Thyroid gland (tissue), 4 donors: Measurements from ENCODE around the gene TCHH.

ENCODE experiments used
- POLR2A ChIP-seq, 2 donors: fragments of 450-650 bp; IDR thresholded peaks; one replicate each; pipeline ENCODE4 v1.6.1; 2017; ENCODE audit warnings: antibody characterized with exemption in 2 of 2, mild to moderate bottlenecking in 2 of 2, moderate library complexity in 1 of 2
- TF ChIP-seq, protein P1 (sequence below), 6 experiments: fragments of 200-600 bp in 3 of 6; fragments of 450-650 bp in 3 of 6; sonication (generic) in 3 of 6; IDR thresholded peaks; one replicate each; pipeline ENCODE4 v1.5.1; 2016 to 2019; ENCODE audit warnings: antibody characterized with exemption in 6 of 6, mild to moderate bottlenecking in 2 of 6, inconsistent platforms in 1 of 6, moderate library complexity in 1 of 6

GRCh38 chr1:152086760-152087159, 28.5 kb downstream of the TCHH start:
- no peak for TF ChIP-seq POLR2A (IDR thresholded peaks at IDR 0.05)
- TF ChIP-seq, protein P1, sequence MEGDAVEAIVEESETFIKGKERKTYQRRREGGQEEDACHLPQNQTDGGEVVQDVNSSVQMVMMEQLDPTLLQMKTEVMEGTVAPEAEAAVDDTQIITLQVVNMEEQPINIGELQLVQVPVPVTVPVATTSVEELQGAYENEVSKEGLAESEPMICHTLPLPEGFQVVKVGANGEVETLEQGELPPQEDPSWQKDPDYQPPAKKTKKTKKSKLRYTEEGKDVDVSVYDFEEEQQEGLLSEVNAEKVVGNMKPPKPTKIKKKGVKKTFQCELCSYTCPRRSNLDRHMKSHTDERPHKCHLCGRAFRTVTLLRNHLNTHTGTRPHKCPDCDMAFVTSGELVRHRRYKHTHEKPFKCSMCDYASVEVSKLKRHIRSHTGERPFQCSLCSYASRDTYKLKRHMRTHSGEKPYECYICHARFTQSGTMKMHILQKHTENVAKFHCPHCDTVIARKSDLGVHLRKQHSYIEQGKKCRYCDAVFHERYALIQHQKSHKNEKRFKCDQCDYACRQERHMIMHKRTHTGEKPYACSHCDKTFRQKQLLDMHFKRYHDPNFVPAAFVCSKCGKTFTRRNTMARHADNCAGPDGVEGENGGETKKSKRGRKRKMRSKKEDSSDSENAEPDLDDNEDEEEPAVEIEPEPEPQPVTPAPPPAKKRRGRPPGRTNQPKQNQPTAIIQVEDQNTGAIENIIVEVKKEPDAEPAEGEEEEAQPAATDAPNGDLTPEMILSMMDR (IDR thresholded peaks at IDR 0.05): no peak
